ENCODE data around the gene RHOF.

Gene RHOF

DNA sequence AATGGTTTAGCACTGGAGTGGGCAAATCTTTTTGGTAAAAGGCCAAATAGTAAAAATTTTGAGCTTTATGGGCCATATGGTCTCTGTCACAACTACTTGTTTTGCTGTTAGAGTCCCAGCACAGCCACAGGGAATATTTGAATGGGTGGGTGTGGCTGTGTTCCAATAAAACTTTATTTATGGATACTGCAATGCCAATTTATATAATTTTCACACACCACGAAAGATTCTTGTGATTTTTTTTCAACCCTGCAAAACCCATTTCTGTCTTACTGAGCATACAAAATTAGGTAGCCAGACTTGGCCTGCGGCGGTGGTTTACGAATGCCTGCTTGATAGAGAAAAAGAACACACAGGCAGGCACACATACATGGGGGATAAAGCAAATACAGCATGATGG lies 52.6 kb downstream of the RHOF start:
- DNase-seq: no peak

DNA sequence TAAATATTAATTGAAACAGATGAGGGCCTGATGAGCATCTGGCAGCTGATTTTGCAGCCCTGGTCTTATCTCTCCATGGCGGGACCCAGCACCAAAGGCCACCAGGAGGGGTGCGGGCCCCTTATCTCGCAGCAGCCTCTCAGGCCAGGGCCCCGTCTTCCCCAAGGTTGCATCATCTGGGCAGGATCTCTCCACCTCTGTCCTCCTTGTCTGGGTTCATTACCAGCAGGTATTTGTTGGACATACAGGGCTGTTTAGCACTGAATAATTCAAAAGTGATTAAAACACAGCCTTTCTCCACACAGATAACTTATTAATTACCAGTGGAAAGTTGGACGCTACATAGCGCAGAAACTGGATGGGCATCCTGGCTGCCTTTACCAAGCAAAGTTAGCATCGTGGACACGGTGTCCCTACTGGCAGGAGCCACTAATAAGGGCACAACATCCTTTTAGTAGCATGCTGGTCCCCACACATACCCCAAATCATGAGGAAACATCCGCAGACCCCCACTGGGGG lies 55.1 kb downstream of the RHOF start:
- DNase-seq: no peak

DNA sequence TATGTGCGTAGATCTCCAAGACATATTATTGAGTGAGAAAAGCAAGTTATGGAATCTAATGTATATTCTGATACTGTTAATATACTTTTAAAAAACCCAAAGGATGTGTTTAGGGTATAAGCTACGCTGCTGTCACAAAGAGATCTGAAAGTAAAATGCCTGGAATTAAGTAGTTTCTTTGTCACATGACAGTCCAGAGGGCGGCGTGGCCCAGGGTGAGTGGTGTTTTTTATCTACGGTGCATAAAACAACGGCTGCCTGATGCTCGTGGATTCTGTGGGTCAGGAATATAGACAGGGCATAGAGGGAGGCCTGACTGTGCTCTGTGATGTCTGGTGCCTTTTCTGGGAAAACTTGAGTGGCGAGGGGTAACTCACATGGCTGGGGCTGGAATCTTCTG lies 59.6 kb downstream of the RHOF start:
- DNase-seq: no peak

DNA sequence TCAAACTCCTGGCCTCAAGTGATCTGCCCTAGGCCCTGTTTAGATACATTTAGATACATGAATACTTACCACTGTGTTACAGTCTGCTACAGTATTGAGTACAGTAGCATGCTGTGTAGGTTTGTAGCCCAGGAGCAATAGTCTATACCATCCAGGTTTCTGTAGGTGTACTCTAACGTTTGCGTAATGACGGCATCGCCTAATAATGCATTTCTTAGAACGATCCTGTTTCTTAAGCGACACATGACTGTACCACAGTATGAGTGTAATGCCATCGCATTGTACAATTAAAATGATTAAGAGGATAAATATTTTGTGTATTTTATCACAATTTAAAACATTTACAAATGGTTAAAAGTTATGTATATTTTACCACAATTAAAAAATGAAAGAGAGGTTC lies 62.0 kb downstream of the RHOF start:
- DNase-seq: no peak

DNA sequence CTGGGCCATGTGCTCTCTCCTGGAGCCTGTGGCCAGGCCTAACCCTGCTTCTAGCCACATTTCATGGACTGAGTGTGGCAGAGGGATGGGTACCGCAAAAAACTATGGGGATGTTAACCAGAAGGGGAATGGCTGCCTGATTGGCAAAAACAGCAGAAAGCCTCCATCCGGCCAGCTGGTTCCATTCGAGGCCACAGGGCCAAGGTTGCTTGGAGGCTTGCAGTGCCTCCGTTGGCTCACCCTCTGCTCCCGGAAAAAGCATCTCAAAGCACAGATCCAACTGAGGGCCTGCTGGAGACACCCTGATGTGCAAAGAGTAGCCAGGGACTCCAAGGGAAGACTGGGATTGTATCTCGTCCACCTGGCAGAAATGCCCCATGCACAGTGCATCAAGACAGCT lies 64.5 kb downstream of the RHOF start:
- DNase-seq: no peak

Data from T-helper 9 cell (primary cell).